ENCODE measurements around the gene BRD2.

BRD2 gene

GRCh38 chr6:32973144-32974015 is 5.0 kb downstream of the BRD2 start:
- DNase-seq, result no peak

- DNase-seq, result no peak
Measured at GRCh38 chr6:32974016-32974333, 5.6 kb downstream of the BRD2 start.

- no peak for DNase-seq
Measured at GRCh38 chr6:32974541-32975308, 6.3 kb downstream of the BRD2 start.

- no peak for DNase-seq
Measured at GRCh38 chr6:32975886-32976285, 7.5 kb downstream of the BRD2 start.

- no peak for DNase-seq
Measured at GRCh38 chr6:32976334-32977069, 8.1 kb downstream of the BRD2 start.

- no peak for DNase-seq
Measured at GRCh38 chr6:32977272-32977952, 9.0 kb downstream of the BRD2 start.

GRCh38 chr6:32977953-32978324 is 9.5 kb downstream of the BRD2 start:
- DNase-seq, result no peak

- no peak for DNase-seq
Measured at GRCh38 chr6:32979720-32980487, 11.5 kb downstream of the BRD2 start.

GRCh38 chr6:32980488-32981038 is 12.2 kb downstream of the BRD2 start:
- no peak for DNase-seq

- peak; percentile 16 for DNase-seq
Measured at GRCh38 chr6:32982084-32982701, 13.8 kb downstream of the BRD2 start.

- no peak for DNase-seq
Measured at GRCh38 chr6:32982702-32983492, 14.5 kb downstream of the BRD2 start.

- DNase-seq, result no peak
Measured at GRCh38 chr6:32983493-32983848, 15.1 kb downstream of the BRD2 start.

GRCh38 chr6:32983964-32984621 is 15.7 kb downstream of the BRD2 start:
- no peak for DNase-seq

- peak; percentile 68 for DNase-seq
Measured at GRCh38 chr6:32984622-32985389, 16.4 kb downstream of the BRD2 start.

- no peak for DNase-seq
Measured at GRCh38 chr6:32989368-32989767, 21.0 kb downstream of the BRD2 start.

- DNase-seq, result no peak
Measured at GRCh38 chr6:32991972-32992371, 23.6 kb downstream of the BRD2 start.

GRCh38 chr6:32993363-32993973 is 25.1 kb downstream of the BRD2 start:
- DNase-seq, result no peak

GRCh38 chr6:32995448-32995847 is 27.1 kb downstream of the BRD2 start:
- DNase-seq, result no peak

- no peak for DNase-seq
Measured at GRCh38 chr6:33000055-33000454, 31.7 kb downstream of the BRD2 start.

All from NCI-H2107 (cell line).